Peyer's patch (tissue), 4 donors: ENCODE data around the gene C4BPA. TPM values are rescaled to one million over a fixed set of nuclear protein-coding genes. Genes with fewer than 3 reads are reported as not detected.

Source experiments
- DNase-seq, 3 donors: peaks; one replicate each; pipeline ENCODE4 v3.0.0-alpha.2; 2017 to 2019
- H3K27ac ChIP-seq, 4 donors: fragments of 200-600 bp; sonication (generic); one replicate each; pipeline ENCODE4 v1.5.1; 2016 to 2019
- H3K27me3 ChIP-seq, 2 donors: fragments of 200-600 bp; sonication (generic); one replicate each; pipeline ENCODE4 v1.5.1; 2019
- H3K36me3 ChIP-seq, 3 donors: fragments of 200-600 bp; sonication (generic); one replicate each; pipeline ENCODE4 v1.5.1; 2016 to 2019
- H3K4me1 ChIP-seq, 4 donors: fragments of 200-600 bp; sonication (generic); one replicate each; pipeline ENCODE4 v1.5.1; 2016 to 2019
- H3K4me3 ChIP-seq, 4 donors: fragments of 200-600 bp; sonication (generic); 1 replicate in 3 of 4; 2 replicates in 1 of 4; pipeline ENCODE4 v1.5.1; 2016 to 2019; ENCODE audit warnings: mild to moderate bottlenecking in 1 of 4
- H3K9me3 ChIP-seq, 4 donors: fragments of 200-600 bp; sonication (generic); one replicate each; pipeline ENCODE4 v1.5.1; 2016 to 2019; ENCODE audit warnings: mild to moderate bottlenecking in 1 of 4
- CTCF ChIP-seq, 6 experiments: fragments of 450-650 bp in 4 of 6; fragments of 200-600 bp in 2 of 6; sonication (generic) in 1 of 6; IDR thresholded peaks; one replicate each; pipeline ENCODE4 v1.5.1; 2017 to 2019; ENCODE audit warnings: antibody characterized with exemption in 6 of 6, mild to moderate bottlenecking in 3 of 6, moderate library complexity in 1 of 6
- POLR2A ChIP-seq, 2 donors: fragments of 450-650 bp; IDR thresholded peaks; one replicate each; pipeline ENCODE4 v1.5.1; 2017; ENCODE audit warnings: antibody characterized with exemption in 2 of 2, mild to moderate bottlenecking in 2 of 2, moderate library complexity in 2 of 2
- total RNA-seq, 4 donors: library from RNA; depleted of rRNA; stranded (reverse); fragments of >200 nt; gene quantifications; one replicate each; pipeline ENCODE4 v1.1.0, GENCODE V29; 2016

Gene C4BPA
- total RNA-seq, 4 donors from 2014 or later, result 0.67 to 2.6 (median 1.2) TPM; not detected in 1

- H3K4me3 ChIP-seq, result no peak overlapping the region
- H3K4me1 ChIP-seq, result no peaks in the 10 kb centered on the region
- H3K27me3 ChIP-seq, result no peaks in the 10 kb centered on the region
- DNase-seq, result no peak
- no peaks in the 10 kb centered on the region for H3K36me3 ChIP-seq
- no peaks in the 10 kb centered on the region for H3K9me3 ChIP-seq
- no peak overlapping the region for H3K27ac ChIP-seq
- no peak for TF ChIP-seq CTCF (IDR thresholded peaks at IDR 0.05)
- no peak for TF ChIP-seq POLR2A (IDR thresholded peaks at IDR 0.05)
Measured at GRCh38 chr1:207102659-207103058, 1.4 kb upstream of the C4BPA start.

GRCh38 chr1:207109004-207109403 lies 5.0 kb downstream of the C4BPA start:
- Histone ChIP-seq H3K27ac (no peak overlapping the region), H3K27me3 (no peaks in the 10 kb centered on the region), H3K36me3 (no peaks in the 10 kb centered on the region), H3K9me3 (no peaks in the 10 kb centered on the region), H3K4me3 (no peak overlapping the region), H3K4me1 (no peaks in the 10 kb centered on the region)
- TF ChIP-seq CTCF (IDR thresholded peaks at IDR 0.05), result no peak
- TF ChIP-seq POLR2A (IDR thresholded peaks at IDR 0.05), result no peak
- peak in 1 of 3 donors; percentile 52 for DNase-seq

- H3K4me3 ChIP-seq, result no peak overlapping the region
- H3K27ac ChIP-seq, result no peak overlapping the region
- no peaks in the 10 kb centered on the region for H3K27me3 ChIP-seq
- no peaks in the 10 kb centered on the region for H3K4me1 ChIP-seq
- TF ChIP-seq CTCF (IDR thresholded peaks at IDR 0.05) (no peak), POLR2A (IDR thresholded peaks at IDR 0.05) (no peak)
- H3K36me3 ChIP-seq, result no peaks in the 10 kb centered on the region
- no peak for DNase-seq
- H3K9me3 ChIP-seq, result no peaks in the 10 kb centered on the region
Measured at GRCh38 chr1:207112616-207113296, 8.7 kb downstream of the C4BPA start.

GRCh38 chr1:207115269-207115668 lies 11.2 kb downstream of the C4BPA start:
- DNase-seq, result no peak
- H3K4me1 ChIP-seq, result no peaks in the 10 kb centered on the region
- no peaks in the 10 kb centered on the region for H3K9me3 ChIP-seq
- no peaks in the 10 kb centered on the region for H3K27me3 ChIP-seq
- no peak for TF ChIP-seq POLR2A (IDR thresholded peaks at IDR 0.05)
- no peak for TF ChIP-seq CTCF (IDR thresholded peaks at IDR 0.05)
- no peak overlapping the region for H3K27ac ChIP-seq
- no peaks in the 10 kb centered on the region for H3K36me3 ChIP-seq
- H3K4me3 ChIP-seq, result no peak overlapping the region

GRCh38 chr1:207124389-207124788 lies 20.4 kb downstream of the C4BPA start:
- H3K4me3 ChIP-seq, result no peak overlapping the region
- H3K27ac ChIP-seq, result no peak overlapping the region
- no peaks in the 10 kb centered on the region for H3K36me3 ChIP-seq
- H3K9me3 ChIP-seq, result peaks cover 0 to 23% (median 4%) of the 10 kb centered on the region in 4 donors
- TF ChIP-seq POLR2A (IDR thresholded peaks at IDR 0.05), result no peak
- no peak for TF ChIP-seq CTCF (IDR thresholded peaks at IDR 0.05)
- H3K4me1 ChIP-seq, result no peaks in the 10 kb centered on the region
- no peak for DNase-seq
- no peaks in the 10 kb centered on the region for H3K27me3 ChIP-seq
